Bronchial epithelial cell (primary cell): ENCODE measurements around the gene MMP25. TPM values are rescaled to one million over a fixed set of nuclear protein-coding genes. Genes with fewer than 3 reads are reported as not detected.

Experiments used
- DNase-seq: peaks from one replicate; pipeline ENCODE4 v3.0.0-alpha.2; 2010; ENCODE audit warnings: low read depth
- FAIRE-seq: peaks from 2 replicates; lab custom pipeline; 2011; peaks lifted over from hg19 to GRCh38; lab: Jason Lieb, UNC
- H3K27me3 ChIP-seq: 2 replicates; pipeline ENCODE4 v1.5.1; 2011; ENCODE audit warnings: low read length; ENCODE audit not compliant: control insufficient read depth, insufficient read depth
- H3K36me3 ChIP-seq: 2 replicates; pipeline ENCODE4 v1.5.1; 2011; ENCODE audit warnings: low read length; ENCODE audit not compliant: control insufficient read depth, insufficient read depth
- H3K4me3 ChIP-seq: 2 replicates; pipeline ENCODE4 v1.5.1; 2011; ENCODE audit warnings: mild to moderate bottlenecking, low read depth, low read length, control low read depth
- total RNA-seq: library from RNA; depleted of rRNA; stranded (reverse); fragments of >200 nt; gene quantifications from 2 replicates; pipeline ENCODE4 v1.2.1, GENCODE V29; 2014
- TF ChIP-seq, protein P1 (sequence below): IDR thresholded peaks from 2 replicates; pipeline ENCODE4 v1.5.1; 2011; ENCODE audit warnings: mild to moderate bottlenecking, moderate library complexity, low read length, control low read depth, inconsistent platforms; ENCODE audit not compliant: insufficient read depth, severe bottlenecking

The MMP25 gene
- total RNA-seq, 1 donor from 2014 or later = under 0.01 TPM

DNA sequence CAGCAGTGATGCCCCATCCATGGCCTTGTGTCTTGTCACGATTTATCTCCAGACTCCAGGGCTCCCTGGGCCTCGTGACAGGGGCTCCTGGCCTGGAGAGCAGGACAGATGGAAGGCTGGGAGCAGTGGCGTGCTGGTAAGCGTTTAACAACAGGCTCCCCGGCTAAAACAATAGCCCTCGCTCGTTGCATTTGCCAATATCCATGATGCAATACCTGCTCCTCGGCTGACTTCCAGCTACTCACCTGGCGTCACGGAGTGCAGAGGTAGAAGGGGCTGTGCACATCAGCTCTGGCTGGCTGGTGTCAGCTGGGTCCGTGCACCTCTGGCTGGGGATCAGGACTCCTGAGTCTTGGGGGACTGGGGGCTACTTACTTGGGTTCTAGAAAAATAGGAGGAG, 8.1 kb upstream of the MMP25 start:
- peak; percentile 97 for FAIRE-seq
- Histone ChIP-seq H3K36me3 (peaks cover 2% of the 10 kb centered on the region), H3K4me3 (no peak overlapping the region), H3K27me3 (peaks cover 13% of the 10 kb centered on the region)
- peak; percentile 75 for DNase-seq
- TF ChIP-seq, protein P1, sequence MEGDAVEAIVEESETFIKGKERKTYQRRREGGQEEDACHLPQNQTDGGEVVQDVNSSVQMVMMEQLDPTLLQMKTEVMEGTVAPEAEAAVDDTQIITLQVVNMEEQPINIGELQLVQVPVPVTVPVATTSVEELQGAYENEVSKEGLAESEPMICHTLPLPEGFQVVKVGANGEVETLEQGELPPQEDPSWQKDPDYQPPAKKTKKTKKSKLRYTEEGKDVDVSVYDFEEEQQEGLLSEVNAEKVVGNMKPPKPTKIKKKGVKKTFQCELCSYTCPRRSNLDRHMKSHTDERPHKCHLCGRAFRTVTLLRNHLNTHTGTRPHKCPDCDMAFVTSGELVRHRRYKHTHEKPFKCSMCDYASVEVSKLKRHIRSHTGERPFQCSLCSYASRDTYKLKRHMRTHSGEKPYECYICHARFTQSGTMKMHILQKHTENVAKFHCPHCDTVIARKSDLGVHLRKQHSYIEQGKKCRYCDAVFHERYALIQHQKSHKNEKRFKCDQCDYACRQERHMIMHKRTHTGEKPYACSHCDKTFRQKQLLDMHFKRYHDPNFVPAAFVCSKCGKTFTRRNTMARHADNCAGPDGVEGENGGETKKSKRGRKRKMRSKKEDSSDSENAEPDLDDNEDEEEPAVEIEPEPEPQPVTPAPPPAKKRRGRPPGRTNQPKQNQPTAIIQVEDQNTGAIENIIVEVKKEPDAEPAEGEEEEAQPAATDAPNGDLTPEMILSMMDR = no peak

GRCh38 chr16:3038896-3039295, 7.5 kb upstream of the MMP25 start:
- TF ChIP-seq, protein P1 = no peak
- no peak for DNase-seq
- Histone ChIP-seq H3K4me3 (no peak overlapping the region), H3K27me3 (peaks cover 13% of the 10 kb centered on the region), H3K36me3 (peaks cover 1% of the 10 kb centered on the region)
- FAIRE-seq = no peak

GRCh38 chr16:3042376-3042775, 4.0 kb upstream of the MMP25 start:
- TF ChIP-seq, protein P1 = no peak
- Histone ChIP-seq H3K36me3 (no peaks in the 10 kb centered on the region), H3K4me3 (no peak overlapping the region), H3K27me3 (peaks cover 12% of the 10 kb centered on the region)
- no peak for FAIRE-seq
- no peak for DNase-seq

GRCh38 chr16:3044708-3045107, 1.7 kb upstream of the MMP25 start:
- DNase-seq (no peak), FAIRE-seq (no peak)
- Histone ChIP-seq H3K27me3 (peaks cover 10% of the 10 kb centered on the region), H3K4me3 (no peak overlapping the region), H3K36me3 (no peaks in the 10 kb centered on the region)
- TF ChIP-seq, protein P1 = no peak

DNA sequence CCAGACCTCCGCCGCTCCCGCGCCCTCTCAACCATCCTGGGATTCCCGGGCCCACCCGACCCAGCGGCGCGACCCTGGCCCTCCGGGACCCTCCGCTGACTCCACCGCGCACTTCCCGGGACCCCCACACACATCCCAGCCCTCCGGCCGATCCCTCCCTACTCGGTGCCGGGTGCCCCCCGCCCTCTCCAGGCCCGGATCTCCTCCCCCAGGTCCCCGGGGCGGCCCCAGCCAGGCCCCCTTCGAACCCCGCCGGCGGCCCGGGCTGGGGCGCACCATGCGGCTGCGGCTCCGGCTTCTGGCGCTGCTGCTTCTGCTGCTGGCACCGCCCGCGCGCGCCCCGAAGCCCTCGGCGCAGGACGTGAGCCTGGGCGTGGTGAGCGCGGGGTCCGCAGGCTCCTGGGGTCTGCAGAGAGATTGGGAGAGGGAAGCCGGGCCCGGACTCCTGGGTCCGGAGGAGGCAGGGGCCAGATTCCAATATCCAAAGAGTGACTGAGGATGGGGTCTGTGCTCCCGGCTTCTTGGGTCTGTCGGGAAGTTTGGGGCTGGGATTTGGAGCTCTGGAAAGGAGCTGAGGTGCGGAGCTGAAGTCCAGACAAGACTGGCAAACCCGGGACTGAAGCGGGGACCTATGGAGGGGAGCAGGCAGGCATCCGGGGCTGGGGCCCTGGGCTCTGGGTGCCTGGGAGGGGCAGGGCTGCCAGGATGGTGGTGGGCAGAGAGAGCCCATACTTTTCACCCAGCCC, 453 bp downstream of the MMP25 start:
- DNase-seq (no peak), FAIRE-seq (no peak)
- TF ChIP-seq, protein P1 = no peak
- H3K4me3 ChIP-seq = peak overlapping the region; percentile 39
- H3K27me3 ChIP-seq = peaks cover 10% of the 10 kb centered on the region
- H3K36me3 ChIP-seq = no peaks in the 10 kb centered on the region

- H3K27me3 ChIP-seq = peaks cover 10% of the 10 kb centered on the region
- TF ChIP-seq, protein P1 = no peak
- no peak for FAIRE-seq
- no peaks in the 10 kb centered on the region for H3K36me3 ChIP-seq
- DNase-seq = no peak
- H3K4me3 ChIP-seq = no peak overlapping the region
Measured at GRCh38 chr16:3047387-3047720, 993 bp downstream of the MMP25 start.
